GM23248 (cell line): Measurements from ENCODE around the gene PDSS2. TPM values are rescaled to one million over a fixed set of nuclear protein-coding genes. Genes with fewer than 3 reads are reported as not detected.
"Not testable (repeated sequence)": the region's sequence is repeated elsewhere in the genome, so short reads cannot be mapped to it uniquely, and the experiment has no call there.

Source experiments
- DNase-seq: peaks from one replicate; pipeline ENCODE4 v3.0.0-alpha.2; 2015
- H2AFZ ChIP-seq: fragments of 200-600 bp; sonication (generic); 2 replicates; pipeline ENCODE4 v1.6.1; 2016; ENCODE audit warnings: antibody characterized with exemption
- H3F3A ChIP-seq: fragments of 200-600 bp; sonication (generic); 2 replicates; pipeline ENCODE4 v1.6.1; 2016; ENCODE audit warnings: mild to moderate bottlenecking, antibody characterized with exemption, mixed run types; ENCODE audit not compliant: insufficient read depth
- H3K27ac ChIP-seq: fragments of 200-600 bp; sonication (generic); 2 replicates; pipeline ENCODE4 v1.5.1; 2016; ENCODE audit warnings: mild to moderate bottlenecking
- H3K27me3 ChIP-seq: fragments of 200-600 bp; sonication (generic); replicated peaks from 2 replicates; pipeline ENCODE4 v1.6.1; 2016; ENCODE audit warnings: mild to moderate bottlenecking; ENCODE audit not compliant: insufficient read depth
- H3K36me3 ChIP-seq: fragments of 200-600 bp; sonication (generic); 2 replicates; pipeline ENCODE4 v1.6.1; 2016; ENCODE audit warnings: low read depth, mild to moderate bottlenecking
- H3K4me1 ChIP-seq: fragments of 200-600 bp; sonication (generic); 2 replicates; pipeline ENCODE4 v1.6.1; 2016; ENCODE audit warnings: mild to moderate bottlenecking; ENCODE audit not compliant: insufficient read depth
- H3K4me2 ChIP-seq: fragments of 200-600 bp; sonication (generic); one replicate; pipeline ENCODE4 v1.6.1; 2016; ENCODE audit warnings: mild to moderate bottlenecking; ENCODE audit not compliant: unreplicated experiment
- H3K4me3 ChIP-seq: fragments of 200-600 bp; sonication (generic); 2 replicates; pipeline ENCODE4 v1.5.1; 2016; ENCODE audit warnings: mild to moderate bottlenecking
- H3K79me2 ChIP-seq: fragments of 200-600 bp; sonication (generic); 2 replicates; pipeline ENCODE4 v1.6.1; 2016; ENCODE audit warnings: mild to moderate bottlenecking; ENCODE audit not compliant: insufficient read depth
- H3K9ac ChIP-seq: fragments of 200-600 bp; sonication (generic); 2 replicates; pipeline ENCODE4 v1.6.1; 2016; ENCODE audit warnings: mild to moderate bottlenecking
- H3K9me2 ChIP-seq: fragments of 200-600 bp; sonication (generic); 2 replicates; pipeline ENCODE4 v1.6.1; 2016; ENCODE audit warnings: mixed run types, mild to moderate bottlenecking, moderate library complexity; ENCODE audit not compliant: insufficient read depth
- H3K9me3 ChIP-seq: fragments of 200-600 bp; sonication (generic); one replicate; pipeline ENCODE4 v1.6.1; 2017; ENCODE audit warnings: low read depth
- H4K20me1 ChIP-seq: fragments of 200-600 bp; sonication (generic); 2 replicates; pipeline ENCODE4 v1.6.0; 2016; ENCODE audit not compliant: insufficient read depth
- EZH2 ChIP-seq: fragments of 200-600 bp; sonication (generic); IDR thresholded peaks from 2 replicates; pipeline ENCODE4 v1.6.1; 2018; ENCODE audit warnings: antibody characterized with exemption, mild to moderate bottlenecking; ENCODE audit not compliant: insufficient read depth, poor library complexity, severe bottlenecking
- EZH2phosphoT487 ChIP-seq: fragments of 200-600 bp; sonication (generic); IDR thresholded peaks from 2 replicates; pipeline ENCODE4 v1.6.1; 2018; ENCODE audit warnings: antibody characterized with exemption, moderate library complexity, mild to moderate bottlenecking, low read depth; ENCODE audit not compliant: insufficient read depth
- WGBS, 2 experiments: methylation state at CpG; one replicate each; pipeline ENCODE4 v1.1.6; 2015 to 2017; ENCODE audit warnings: low lambda C conversion rate in 2 of 2, low coverage in 1 of 2; ENCODE audit errors: missing lambda C conversion rate in 2 of 2; 5-methylcytosine and 5-hydroxymethylcytosine counted together
- in situ Hi-C: fragments of 300-500 bp; cut with MboI; formaldehyde crosslinking; loops from 2 replicates; pipeline ENCODE4 v1.15.0; 2020
- polyA plus RNA-seq: library from polyadenylated mRNA; unstranded; fragments of >200 nt; fragmentation: Nextera tagmentation; extraction: Ambion mirVana; gene quantifications from 2 replicates; pipeline ENCODE4 v1.2.1, GENCODE V29; 2016
- total RNA-seq: library from RNA; depleted of rRNA; stranded (reverse); fragments of >200 nt; shearing (Covaris generic); gene quantifications from 2 replicates; pipeline ENCODE4 v1.2.3, GENCODE V29; 2014

PDSS2 gene
- total and polyA plus RNA-seq, 2 experiments from 2014 or later: 9.9 to 10.3 TPM

DNA sequence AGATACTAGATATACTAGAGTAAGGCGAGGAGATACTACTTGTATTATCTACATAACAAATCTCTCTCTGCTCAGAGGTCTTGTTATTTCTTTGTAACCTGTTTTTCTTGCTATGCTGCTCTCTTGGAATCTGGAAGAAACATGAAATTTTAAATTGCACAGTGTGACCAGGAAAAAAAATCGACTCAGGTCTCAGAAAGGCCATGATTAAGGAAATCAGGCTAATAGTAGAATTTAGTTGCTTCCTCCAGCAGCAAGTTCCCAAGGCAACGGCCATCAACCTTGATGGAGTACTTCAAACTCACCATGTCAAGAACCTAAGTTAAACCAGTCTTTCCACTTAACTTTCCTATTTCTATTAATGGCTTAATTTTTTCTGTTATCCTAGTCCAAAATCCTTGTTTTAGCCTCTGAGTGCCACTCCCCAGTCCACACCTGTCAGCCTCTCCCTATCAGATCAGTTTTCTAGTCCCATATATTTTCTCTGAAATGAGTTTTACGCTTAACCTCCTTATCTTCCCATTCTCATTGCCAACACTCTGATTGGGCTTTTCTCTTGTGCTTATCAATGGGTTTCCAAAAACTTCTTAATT is 256.4 kb downstream of the PDSS2 start:
- H3K9ac ChIP-seq: no peak overlapping the region

DNA sequence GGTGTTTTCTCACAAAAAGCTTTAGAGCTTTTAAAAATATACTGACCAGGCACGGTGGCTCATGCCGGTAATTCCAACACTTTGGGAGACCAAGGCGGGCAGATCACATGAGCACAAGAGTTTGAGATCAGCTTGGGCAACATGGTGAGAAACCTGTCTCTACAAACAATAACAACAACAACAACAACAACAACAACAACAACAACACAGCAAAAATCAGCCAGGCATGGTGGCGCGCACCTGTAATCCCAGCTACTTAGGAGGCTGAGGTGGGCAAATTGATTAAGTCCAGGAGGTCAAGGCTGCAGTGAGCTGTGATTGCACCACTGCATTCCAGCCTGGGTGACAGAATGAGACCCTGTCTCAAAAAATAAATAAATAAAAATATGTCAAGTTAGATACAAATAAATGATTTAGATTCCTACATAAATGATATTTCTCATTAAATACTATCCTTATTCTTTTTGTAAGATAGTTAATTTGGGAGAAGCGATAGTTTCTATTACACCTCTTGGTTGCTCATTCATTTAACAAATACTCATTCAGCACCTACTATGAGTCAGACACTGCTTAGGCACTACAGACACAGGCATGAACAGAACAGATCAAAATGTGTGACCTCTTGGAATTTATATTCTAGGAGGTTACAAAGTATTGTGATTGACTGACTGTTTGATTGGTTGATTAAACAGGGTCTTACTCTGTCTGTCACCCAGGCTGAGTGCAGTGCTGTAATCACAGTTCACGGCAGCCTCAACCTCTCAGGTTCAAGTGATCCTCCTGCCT is 260.5 kb downstream of the PDSS2 start:
- 98 to 100% methylated on average over 7 of the region's 7 CpGs for WGBS, 2 experiments
- Histone ChIP-seq H3K79me2 (no peaks in the 10 kb centered on the region), H3K4me1 (no peaks in the 10 kb centered on the region), H3K27me3 (no peaks in the 10 kb centered on the region), H3K4me3 (no peak overlapping the region), H3K9ac (no peak overlapping the region), H3F3A (no peaks in the 10 kb centered on the region), H3K9me2 (no peaks in the 10 kb centered on the region), H3K9me3 (no peaks in the 10 kb centered on the region), H3K4me2 (no peak overlapping the region), H3K27ac (no peak overlapping the region), H4K20me1 (no peaks in the 10 kb centered on the region), H2AFZ (no peak overlapping the region), H3K36me3 (no peaks in the 10 kb centered on the region)
- no peak for DNase-seq
- in situ Hi-C loops: no loop called here
- TF ChIP-seq EZH2phosphoT487: no peak

More for the DNA sequence above, 256.4 kb downstream of the PDSS2 start:
- Histone ChIP-seq H3K9me2 (no peaks in the 10 kb centered on the region), H3K27me3 (no peaks in the 10 kb centered on the region), H2AFZ (no peak overlapping the region), H3K79me2 (no peaks in the 10 kb centered on the region), H3K36me3 (no peaks in the 10 kb centered on the region), H3K4me2 (no peak overlapping the region), H3K9me3 (no peaks in the 10 kb centered on the region), H4K20me1 (no peaks in the 10 kb centered on the region), H3K27ac (no peak overlapping the region), H3F3A (no peaks in the 10 kb centered on the region), H3K4me3 (no peak overlapping the region), H3K4me1 (no peaks in the 10 kb centered on the region)
- 80 to 86% methylated on average over 4 of the region's 4 CpGs for WGBS, 2 experiments
- in situ Hi-C loops: no loop called here
- no peak for TF ChIP-seq EZH2phosphoT487
- no peak for TF ChIP-seq EZH2
- DNase-seq: no peak

DNA sequence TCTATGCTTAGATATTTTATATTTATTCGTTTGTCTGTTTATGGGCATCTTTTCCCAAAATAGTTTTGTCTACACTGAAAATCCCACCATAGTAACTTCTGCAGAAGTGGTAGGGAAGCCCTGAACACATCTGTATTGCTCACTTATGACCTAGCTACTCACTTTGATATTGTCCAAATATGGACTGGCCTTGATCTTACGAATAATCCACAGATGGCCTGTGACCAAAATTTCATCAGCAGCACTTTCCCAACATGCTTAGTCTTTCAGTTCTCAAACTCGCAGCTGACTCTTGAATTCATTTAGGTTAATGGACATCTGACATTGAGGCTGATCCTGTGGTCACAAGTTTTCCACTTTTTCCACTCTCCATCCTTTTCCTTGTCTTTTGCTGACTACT is 263.2 kb downstream of the PDSS2 start:
- Histone ChIP-seq H3K4me2 (no peak overlapping the region), H3F3A (no peaks in the 10 kb centered on the region), H3K9me3 (no peaks in the 10 kb centered on the region), H3K36me3 (no peaks in the 10 kb centered on the region), H3K4me1 (no peaks in the 10 kb centered on the region), H3K9ac (no peak overlapping the region), H3K79me2 (no peaks in the 10 kb centered on the region), H3K4me3 (no peak overlapping the region), H4K20me1 (no peaks in the 10 kb centered on the region), H2AFZ (no peak overlapping the region), H3K27ac (no peak overlapping the region), H3K9me2 (no peaks in the 10 kb centered on the region), H3K27me3 (no peaks in the 10 kb centered on the region)
- WGBS, 2 experiments: 94% methylated on average over 3 of the region's 3 CpGs
- TF ChIP-seq EZH2phosphoT487: no peak
- TF ChIP-seq EZH2: no peak
- no peak for DNase-seq
- in situ Hi-C loops: no loop called here

DNA sequence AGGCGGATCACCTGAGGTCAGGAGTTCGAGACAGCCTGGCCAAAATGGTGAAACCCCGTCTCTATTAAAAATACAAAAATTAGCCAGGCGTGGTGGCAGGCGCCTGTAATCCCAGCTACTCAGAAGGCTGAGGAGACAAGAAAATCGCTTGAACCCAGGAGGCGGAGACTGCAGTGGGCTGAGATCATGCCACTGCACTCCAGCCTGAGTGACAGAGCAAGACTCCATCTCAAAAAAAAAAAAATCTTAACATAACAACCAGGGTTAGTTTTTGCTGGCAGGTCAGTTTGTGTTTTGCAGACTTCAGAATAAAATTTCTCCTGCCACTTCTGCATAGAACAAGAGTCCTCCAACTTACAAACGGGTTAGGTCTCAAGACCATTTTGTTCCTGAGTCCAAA is 264.6 kb downstream of the PDSS2 start:
- H4K20me1 ChIP-seq, in situ Hi-C loops, H3K4me3 ChIP-seq, H3K27ac ChIP-seq, H3K79me2 ChIP-seq, H3F3A ChIP-seq, H3K9me3 ChIP-seq, H3K9me2 ChIP-seq, DNase-seq, H2AFZ ChIP-seq, H3K27me3 ChIP-seq, H3K4me1 ChIP-seq, H3K36me3 ChIP-seq, H3K9ac ChIP-seq, H3K4me2 ChIP-seq: not testable (repeated sequence)
- WGBS, 2 experiments: 99 to 100% methylated on average over 8 of the region's 8 CpGs
